Astrocyte (in vitro differentiated cells and primary cell): ENCODE measurements around the gene BTBD18. TPM values are rescaled to one million over a fixed set of nuclear protein-coding genes. Genes with fewer than 3 reads are reported as not detected.

Experiments
- DNase-seq: peaks from one replicate; pipeline ENCODE4 v3.0.0-alpha.2; 2010; ENCODE audit warnings: low read depth
- FAIRE-seq: peaks from 2 replicates; lab custom pipeline; 2011; peaks lifted over from hg19 to GRCh38; lab: Jason Lieb, UNC
- H2AFZ ChIP-seq: 2 replicates; pipeline ENCODE4 v1.6.0; 2012; ENCODE audit warnings: low read depth, low read length, inconsistent platforms
- H3K27ac ChIP-seq: 2 replicates; pipeline ENCODE4 v1.5.1; 2011; ENCODE audit warnings: low read depth, low read length, inconsistent platforms
- H3K27me3 ChIP-seq: 2 replicates; pipeline ENCODE4 v1.6.0; 2011; ENCODE audit warnings: low read length, inconsistent platforms; ENCODE audit not compliant: insufficient read depth
- H3K36me3 ChIP-seq: 2 replicates; pipeline ENCODE4 v1.5.1; 2011; ENCODE audit warnings: low read length, inconsistent platforms; ENCODE audit not compliant: insufficient read depth
- H3K4me1 ChIP-seq: 2 replicates; pipeline ENCODE4 v1.5.1; 2011; ENCODE audit warnings: low read length, inconsistent platforms; ENCODE audit not compliant: insufficient read depth
- H3K4me2 ChIP-seq: 2 replicates; pipeline ENCODE4 v1.6.0; 2012; ENCODE audit warnings: low read length, inconsistent platforms
- H3K4me3 ChIP-seq: 2 replicates; pipeline ENCODE4 v1.5.1; 2011; ENCODE audit warnings: low read depth, mild to moderate bottlenecking, low read length, inconsistent platforms; ENCODE audit not compliant: insufficient read depth
- H3K79me2 ChIP-seq: 2 replicates; pipeline ENCODE4 v1.6.0; 2012; ENCODE audit warnings: mild to moderate bottlenecking, low read length, inconsistent platforms; ENCODE audit not compliant: insufficient read depth
- H3K9ac ChIP-seq: 2 replicates; pipeline ENCODE4 v1.6.0; 2012; ENCODE audit warnings: mild to moderate bottlenecking, low read length, inconsistent platforms
- H3K9me3 ChIP-seq: 2 replicates; pipeline ENCODE4 v1.5.1; 2012; ENCODE audit warnings: low read depth, mild to moderate bottlenecking, low read length, inconsistent platforms; ENCODE audit not compliant: insufficient read depth
- H4K20me1 ChIP-seq: 2 replicates; pipeline ENCODE4 v1.6.0; 2012; ENCODE audit warnings: low read length, inconsistent platforms; ENCODE audit not compliant: insufficient read depth
- H3K27ac Mint-ChIP-seq: one replicate; pipeline ENCODE4 v1.8.0; 2021; ENCODE audit warnings: mild to moderate bottlenecking, mixed read lengths; ENCODE audit not compliant: unreplicated experiment
- H3K27me3 Mint-ChIP-seq: one replicate; pipeline ENCODE4 v1.8.0; 2021; ENCODE audit warnings: low read depth, mixed read lengths; ENCODE audit not compliant: unreplicated experiment
- H3K36me3 Mint-ChIP-seq: one replicate; pipeline ENCODE4 v1.8.0; 2021; ENCODE audit warnings: low read depth, mixed read lengths; ENCODE audit not compliant: unreplicated experiment
- H3K4me1 Mint-ChIP-seq: one replicate; pipeline ENCODE4 v1.8.0; 2021; ENCODE audit warnings: low read depth, mixed read lengths; ENCODE audit not compliant: unreplicated experiment
- H3K4me3 Mint-ChIP-seq: one replicate; pipeline ENCODE4 v1.8.0; 2021; ENCODE audit warnings: mild to moderate bottlenecking, moderate library complexity, mixed read lengths; ENCODE audit not compliant: unreplicated experiment
- H3K9me3 Mint-ChIP-seq: one replicate; pipeline ENCODE4 v1.8.0; 2021; ENCODE audit warnings: mild to moderate bottlenecking, mixed read lengths; ENCODE audit not compliant: unreplicated experiment
- EZH2 ChIP-seq: IDR thresholded peaks from 2 replicates; pipeline ENCODE4 v1.6.1; 2012; ENCODE audit warnings: mild to moderate bottlenecking, low read length, inconsistent platforms; ENCODE audit not compliant: insufficient read depth
- total RNA-seq: library from RNA; stranded (reverse); gene quantifications from 2 replicates; pipeline ENCODE4 v1.2.1, GENCODE V29; 2021
- TF ChIP-seq, protein P1 (sequence below): IDR thresholded peaks from 2 replicates; pipeline ENCODE4 v1.5.1; 2011; ENCODE audit warnings: low read depth, mild to moderate bottlenecking, inconsistent platforms, low read length, moderate library complexity; ENCODE audit not compliant: insufficient read depth

BTBD18 gene
- total RNA-seq, 1 donor from 2014 or later, result not detected

DNA sequence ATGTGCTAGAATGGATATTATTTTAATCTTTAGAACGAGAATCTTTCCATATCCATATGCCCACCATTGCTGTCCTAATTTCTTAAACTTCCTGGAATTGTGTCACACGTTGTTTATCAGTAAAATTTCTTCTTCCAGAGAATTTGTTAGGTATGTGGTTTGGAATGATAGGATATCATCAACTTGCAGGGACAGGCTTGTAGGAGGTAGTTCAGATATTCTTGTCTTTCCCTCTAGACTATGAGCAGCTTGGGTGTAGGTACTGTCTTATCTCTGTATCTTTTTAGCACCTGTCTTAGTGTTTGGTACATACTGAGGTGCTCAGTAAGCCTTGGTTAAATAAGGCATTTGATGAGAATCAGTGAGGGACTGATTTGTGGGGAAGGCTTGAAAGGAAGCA, 13.4 kb upstream of the BTBD18 start:
- H4K20me1 ChIP-seq, result peaks cover 73% of the 10 kb centered on the region
- H3K27me3 ChIP-seq, result no peaks in the 10 kb centered on the region
- H3K36me3 ChIP-seq, result no peaks in the 10 kb centered on the region
- FAIRE-seq (no peak), DNase-seq (no peak)
- H3K36me3 Mint-ChIP-seq, result peaks cover 16% of the 10 kb centered on the region
- H3K4me1 ChIP-seq, result peaks cover 13% of the 10 kb centered on the region
- H3K27ac Mint-ChIP-seq, result no peak overlapping the region
- H3K4me3 Mint-ChIP-seq, result peak overlapping the region; percentile 91
- H3K79me2 ChIP-seq, result peaks cover 82% of the 10 kb centered on the region
- H3K9ac ChIP-seq, result peak overlapping the region; percentile 97
- H3K9me3 ChIP-seq, result no peaks in the 10 kb centered on the region
- no peaks in the 10 kb centered on the region for H3K27me3 Mint-ChIP-seq
- no peak overlapping the region for H3K27ac ChIP-seq
- peak overlapping the region; percentile 86 for H3K4me2 ChIP-seq
- no peaks in the 10 kb centered on the region for H3K9me3 Mint-ChIP-seq
- peak overlapping the region; percentile 95 for H3K4me3 ChIP-seq
- no peak for TF ChIP-seq EZH2
- TF ChIP-seq, protein P1, sequence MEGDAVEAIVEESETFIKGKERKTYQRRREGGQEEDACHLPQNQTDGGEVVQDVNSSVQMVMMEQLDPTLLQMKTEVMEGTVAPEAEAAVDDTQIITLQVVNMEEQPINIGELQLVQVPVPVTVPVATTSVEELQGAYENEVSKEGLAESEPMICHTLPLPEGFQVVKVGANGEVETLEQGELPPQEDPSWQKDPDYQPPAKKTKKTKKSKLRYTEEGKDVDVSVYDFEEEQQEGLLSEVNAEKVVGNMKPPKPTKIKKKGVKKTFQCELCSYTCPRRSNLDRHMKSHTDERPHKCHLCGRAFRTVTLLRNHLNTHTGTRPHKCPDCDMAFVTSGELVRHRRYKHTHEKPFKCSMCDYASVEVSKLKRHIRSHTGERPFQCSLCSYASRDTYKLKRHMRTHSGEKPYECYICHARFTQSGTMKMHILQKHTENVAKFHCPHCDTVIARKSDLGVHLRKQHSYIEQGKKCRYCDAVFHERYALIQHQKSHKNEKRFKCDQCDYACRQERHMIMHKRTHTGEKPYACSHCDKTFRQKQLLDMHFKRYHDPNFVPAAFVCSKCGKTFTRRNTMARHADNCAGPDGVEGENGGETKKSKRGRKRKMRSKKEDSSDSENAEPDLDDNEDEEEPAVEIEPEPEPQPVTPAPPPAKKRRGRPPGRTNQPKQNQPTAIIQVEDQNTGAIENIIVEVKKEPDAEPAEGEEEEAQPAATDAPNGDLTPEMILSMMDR, result no peak
- no peak overlapping the region for H2AFZ ChIP-seq
- peaks cover 23% of the 10 kb centered on the region for H3K4me1 Mint-ChIP-seq

DNA sequence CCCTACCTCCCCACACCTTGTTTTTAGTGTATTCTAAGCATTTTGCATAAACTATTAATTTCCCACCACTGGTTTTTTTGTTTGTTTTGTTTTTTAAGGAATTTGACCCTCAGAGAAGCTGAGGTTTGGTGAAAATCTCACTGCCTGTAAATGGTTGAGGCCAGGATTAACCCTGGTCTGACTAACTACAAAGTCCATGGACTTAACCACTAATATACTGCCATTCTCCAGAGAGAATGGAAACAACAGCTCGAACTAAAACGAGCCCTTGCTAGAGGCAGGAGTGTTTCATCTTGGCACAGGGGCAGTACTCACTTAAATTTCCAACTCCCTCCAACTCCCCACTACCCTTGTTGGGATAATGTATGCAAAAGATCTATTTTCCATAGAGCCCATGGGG, 12.9 kb upstream of the BTBD18 start:
- no peak overlapping the region for H2AFZ ChIP-seq
- H3K27me3 ChIP-seq, result no peaks in the 10 kb centered on the region
- no peak overlapping the region for H3K27ac ChIP-seq
- H3K36me3 ChIP-seq, result no peaks in the 10 kb centered on the region
- Mint-ChIP-seq H3K27me3 (no peaks in the 10 kb centered on the region), H3K4me1 (peaks cover 19% of the 10 kb centered on the region), H3K36me3 (peaks cover 13% of the 10 kb centered on the region), H3K9me3 (no peaks in the 10 kb centered on the region), H3K4me3 (peak overlapping the region; percentile 91), H3K27ac (no peak overlapping the region)
- H3K9ac ChIP-seq, result peak overlapping the region; percentile 97
- DNase-seq (no peak), FAIRE-seq (no peak)
- H3K4me3 ChIP-seq, result peak overlapping the region; percentile 95
- no peaks in the 10 kb centered on the region for H3K9me3 ChIP-seq
- no peak for TF ChIP-seq EZH2
- TF ChIP-seq, protein P1, result no peak
- peaks cover 78% of the 10 kb centered on the region for H3K79me2 ChIP-seq
- H3K4me2 ChIP-seq, result peak overlapping the region; percentile 86
- peaks cover 13% of the 10 kb centered on the region for H3K4me1 ChIP-seq
- peaks cover 69% of the 10 kb centered on the region for H4K20me1 ChIP-seq

DNA sequence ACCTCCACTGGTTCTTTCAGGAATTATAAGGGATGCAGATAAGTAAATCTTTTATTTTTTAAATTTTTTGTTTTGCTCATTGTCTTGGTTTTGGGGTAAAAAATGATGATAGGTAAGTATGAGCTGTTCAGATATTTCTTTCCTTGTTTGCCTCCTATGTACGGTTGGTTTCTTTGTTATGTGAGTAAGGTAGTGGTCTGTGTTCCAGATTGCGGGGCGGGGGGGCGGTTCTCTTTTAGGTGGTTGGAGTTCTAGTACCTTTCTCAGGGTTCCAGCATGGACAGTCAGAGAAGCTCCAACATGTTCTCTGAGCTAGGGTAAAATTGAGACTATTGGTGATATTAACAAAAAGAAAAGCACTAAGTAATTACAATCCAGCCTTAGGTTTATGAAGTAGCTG, 12.4 kb upstream of the BTBD18 start:
- Histone ChIP-seq H2AFZ (no peak overlapping the region), H3K4me1 (peaks cover 13% of the 10 kb centered on the region), H3K27me3 (no peaks in the 10 kb centered on the region), H3K79me2 (peaks cover 73% of the 10 kb centered on the region), H3K9me3 (no peaks in the 10 kb centered on the region), H3K4me3 (peak overlapping the region; percentile 95), H3K9ac (peak overlapping the region; percentile 97), H3K4me2 (peak overlapping the region; percentile 86), H3K36me3 (no peaks in the 10 kb centered on the region), H3K27ac (peak overlapping the region; percentile 22), H4K20me1 (peaks cover 64% of the 10 kb centered on the region)
- Mint-ChIP-seq H3K36me3 (peaks cover 11% of the 10 kb centered on the region), H3K4me1 (peaks cover 16% of the 10 kb centered on the region), H3K27me3 (no peaks in the 10 kb centered on the region), H3K4me3 (peak overlapping the region; percentile 91), H3K9me3 (no peaks in the 10 kb centered on the region), H3K27ac (peak overlapping the region; percentile 77)
- TF ChIP-seq EZH2, result no peak
- TF ChIP-seq, protein P1, result no peak
- DNase-seq (no peak), FAIRE-seq (no peak)
